Skin epidermis (tissue), 12 donors: Measurements from ENCODE around the gene UTP18.
"Not testable (repeated sequence)": the region's sequence is repeated elsewhere in the genome, so short reads cannot be mapped to it uniquely, and the experiment has no call there.

Experiments used
- H3K27ac ChIP-seq, 21 experiments: fragments of 200-600 bp; sonication (generic) in 11 of 21; one replicate each; pipeline ENCODE4 v1.5.0; 2020; ENCODE audit warnings: mild to moderate bottlenecking in 3 of 21, inconsistent platforms in 2 of 21, moderate library complexity in 2 of 21
- H3K4me3 ChIP-seq, 7 experiments: fragments of 200-600 bp; sonication (generic) in 2 of 7; one replicate each; pipeline ENCODE4 v1.5.0; 2020; ENCODE audit warnings: inconsistent platforms in 2 of 7, mild to moderate bottlenecking in 2 of 7, moderate library complexity in 1 of 7

UTP18 gene

GRCh38 chr17:51257150-51258081, 2.9 kb upstream of the UTP18 start:
- Histone ChIP-seq H3K4me3 (peak overlapping the region in 2 of 7 experiments; percentile 7 to 90), H3K27ac (peak overlapping the region in 10 of 21 experiments; percentile 14 to 98 (median 76))

- H3K27ac ChIP-seq = peak overlapping the region; percentile 57 to 100 (median 97)
Measured at GRCh38 chr17:51258756-51259563, 1.4 kb upstream of the UTP18 start.

DNA sequence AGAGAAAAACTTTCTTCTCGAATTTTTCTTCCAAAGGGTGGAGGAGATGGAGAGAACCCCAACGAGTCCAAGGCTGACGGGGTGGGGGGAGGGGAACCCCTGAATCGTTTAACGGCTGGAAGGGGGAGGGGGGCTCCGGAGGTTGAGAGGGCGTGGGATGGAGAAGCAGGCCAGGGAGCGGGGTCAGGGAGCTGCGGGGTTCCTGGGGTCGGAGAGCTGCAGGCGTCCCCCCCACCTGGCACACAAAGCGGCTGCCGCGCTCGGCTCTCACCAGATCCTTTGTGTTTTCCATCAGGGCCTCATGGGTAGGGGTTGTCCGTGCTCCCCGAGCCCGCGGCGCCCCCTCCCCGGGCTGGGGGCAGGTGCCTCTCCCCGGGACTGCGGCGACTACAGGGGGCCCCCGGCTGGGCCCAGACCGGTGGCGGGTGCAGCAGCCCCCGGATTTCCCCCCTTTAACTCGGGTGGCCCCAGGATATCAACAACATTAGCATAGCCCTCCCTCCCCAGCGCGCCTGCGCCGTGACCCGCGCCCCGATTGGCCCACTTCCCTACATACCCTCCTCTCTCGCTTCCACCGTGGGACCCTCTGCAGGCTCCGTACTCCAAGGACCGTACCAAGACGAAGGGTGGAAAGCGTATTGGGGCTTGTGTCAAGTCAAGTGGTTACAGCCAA, 646 bp upstream of the UTP18 start, which contains the start of gene MBTD1:
MBTD1 (minus strand) TSS at position 486 of the 673 bp plus-strand sequence. CDS start 34,888 bp downstream, outside the sequence.
- peak within 1 kb of the TSS; percentile 69 to 99 (median 91) for H3K4me3 ChIP-seq
- H3K27ac ChIP-seq = peak within 1 kb of the TSS; percentile 88 to 100 (median 97)

More at GRCh38 chr17:51258756-51259563, 1.4 kb upstream of the UTP18 start:
- peak overlapping the region; percentile 69 to 99 (median 91) for H3K4me3 ChIP-seq

DNA sequence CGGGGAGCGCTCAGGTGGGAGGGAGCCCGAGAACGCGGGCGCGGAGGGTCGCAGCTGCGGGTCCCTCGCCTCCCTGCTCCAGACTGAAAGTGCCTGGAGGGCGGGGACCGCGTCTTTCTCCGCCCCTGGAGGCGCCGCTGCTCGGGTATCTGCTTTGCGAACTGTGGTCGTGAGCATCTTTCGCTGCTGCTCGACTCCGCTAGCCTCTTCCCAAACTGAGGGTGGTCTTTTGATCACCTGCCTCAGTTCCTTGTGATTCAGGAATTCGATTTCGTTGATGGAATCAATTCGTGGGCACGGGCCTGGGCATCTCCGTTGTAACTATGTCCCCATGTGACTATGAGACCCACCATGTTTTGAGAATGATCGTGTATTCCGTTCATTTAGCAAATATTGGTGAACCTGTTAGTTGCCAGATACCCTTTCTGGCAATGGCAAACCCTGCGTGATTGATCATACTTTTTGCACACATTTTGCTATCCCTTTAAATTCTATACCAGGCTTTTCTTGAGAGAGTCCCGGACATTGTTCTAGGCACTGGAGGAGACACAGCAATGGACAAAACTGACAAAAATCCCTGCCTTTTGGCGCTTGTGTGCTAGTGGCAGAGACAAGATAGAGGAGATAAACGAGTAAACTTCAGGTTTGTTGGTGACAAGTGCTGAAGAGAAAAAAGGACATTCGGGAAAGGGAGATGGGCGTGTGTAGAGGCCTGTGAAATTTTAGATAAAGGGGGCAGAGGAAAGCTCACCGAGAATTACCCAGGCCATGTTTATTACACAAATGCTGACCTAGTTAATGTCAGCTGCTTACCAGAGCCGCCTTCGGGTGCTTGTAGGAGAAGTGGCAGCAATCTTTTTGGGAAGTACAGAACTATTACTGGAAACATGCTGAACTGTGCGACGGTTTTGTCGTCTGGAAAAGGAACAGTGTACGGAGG, 948 bp downstream of the UTP18 start:
- Histone ChIP-seq H3K27ac (peak overlapping the region; percentile 88 to 100 (median 97)), H3K4me3 (peak overlapping the region; percentile 69 to 99 (median 91))

DNA sequence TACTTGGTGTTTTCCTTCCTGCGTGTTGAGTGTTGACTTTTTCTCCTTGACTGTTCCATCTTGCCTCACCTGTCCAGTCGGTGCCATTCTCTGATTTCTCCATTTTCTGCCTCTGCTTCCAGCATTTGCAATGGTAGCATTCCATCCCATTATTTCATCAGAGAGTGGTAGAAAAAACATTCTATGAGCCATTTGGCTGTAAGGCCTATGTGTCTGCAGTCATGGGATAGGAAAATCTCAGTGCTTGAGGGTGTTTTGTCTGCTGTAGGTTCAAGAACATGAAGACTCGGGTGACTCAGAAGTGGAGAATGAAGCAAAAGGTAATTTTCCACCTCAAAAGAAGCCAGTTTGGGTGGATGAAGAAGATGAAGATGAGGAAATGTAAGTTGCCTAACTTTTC, 2.7 kb downstream of the UTP18 start:
- no peak overlapping the region for H3K4me3 ChIP-seq
- H3K27ac ChIP-seq = no peak overlapping the region

DNA sequence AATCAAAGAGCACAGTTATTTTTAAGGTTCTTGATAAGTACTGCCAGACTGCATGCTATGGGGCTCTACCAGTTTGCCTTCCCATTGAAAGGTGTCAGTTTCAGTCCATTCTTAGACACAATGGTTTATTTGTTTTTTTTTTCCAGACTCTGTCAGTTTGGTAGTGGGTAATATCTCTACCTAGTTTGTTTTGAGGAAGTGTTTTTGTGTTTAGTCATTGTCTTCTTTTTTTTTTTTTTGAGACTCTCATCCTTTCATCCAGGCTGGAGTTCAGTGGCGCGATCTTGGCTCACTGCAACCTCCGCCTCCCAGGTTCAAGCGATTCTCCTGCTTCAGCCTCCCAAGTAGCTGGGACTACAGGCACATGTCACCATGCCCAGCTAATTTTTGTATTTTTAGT, 4.1 kb downstream of the UTP18 start:
- not testable (repeated sequence) for H3K4me3 ChIP-seq, H3K27ac ChIP-seq

DNA sequence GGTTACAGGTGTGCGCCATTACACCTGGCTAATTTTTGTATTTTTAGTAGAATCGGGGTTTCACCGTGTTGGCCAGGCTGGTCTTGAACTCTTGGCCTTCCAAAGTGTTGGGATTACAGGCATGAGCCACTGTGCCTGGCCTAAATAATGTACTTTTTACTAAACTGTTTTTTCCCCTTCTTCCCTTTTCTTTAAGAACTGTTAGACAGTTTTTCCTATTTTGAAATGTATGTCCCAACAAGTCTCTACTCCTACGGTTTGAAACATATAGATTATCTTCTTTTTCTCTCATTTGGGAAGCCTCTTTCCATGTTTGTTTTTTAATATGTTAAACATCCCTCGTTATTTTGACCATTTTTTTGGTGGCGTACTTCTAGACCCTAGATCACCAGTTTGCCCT, 9.6 kb downstream of the UTP18 start:
- H3K4me3 ChIP-seq = no peak overlapping the region
- H3K27ac ChIP-seq = no peak overlapping the region

DNA sequence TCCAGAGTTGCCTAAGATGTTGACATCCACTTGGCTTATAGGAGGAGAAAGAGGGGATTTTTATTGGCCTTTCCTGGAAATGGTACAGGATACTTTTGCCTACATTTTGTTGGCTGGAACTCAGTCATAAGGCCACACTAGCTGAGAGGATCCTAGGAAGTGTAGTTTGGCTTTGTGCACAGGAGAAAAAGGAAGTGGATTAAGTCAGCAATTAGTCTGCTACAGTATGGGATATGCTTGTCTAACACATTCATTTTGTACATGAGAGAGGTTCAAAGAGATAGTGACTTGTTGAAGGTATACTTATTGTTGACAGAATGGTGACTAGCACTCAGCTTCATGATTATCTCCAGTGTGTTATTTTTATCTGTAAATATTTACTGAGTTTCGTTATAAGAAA, 10.3 kb downstream of the UTP18 start:
- H3K27ac ChIP-seq = no peak overlapping the region
- no peak overlapping the region for H3K4me3 ChIP-seq

GRCh38 chr17:51272812-51273211, 12.5 kb downstream of the UTP18 start:
- Histone ChIP-seq H3K27ac (no peak overlapping the region), H3K4me3 (no peak overlapping the region)

- Histone ChIP-seq H3K4me3 (no peak overlapping the region), H3K27ac (no peak overlapping the region)
Measured at GRCh38 chr17:51275381-51275780, 15.0 kb downstream of the UTP18 start.

DNA sequence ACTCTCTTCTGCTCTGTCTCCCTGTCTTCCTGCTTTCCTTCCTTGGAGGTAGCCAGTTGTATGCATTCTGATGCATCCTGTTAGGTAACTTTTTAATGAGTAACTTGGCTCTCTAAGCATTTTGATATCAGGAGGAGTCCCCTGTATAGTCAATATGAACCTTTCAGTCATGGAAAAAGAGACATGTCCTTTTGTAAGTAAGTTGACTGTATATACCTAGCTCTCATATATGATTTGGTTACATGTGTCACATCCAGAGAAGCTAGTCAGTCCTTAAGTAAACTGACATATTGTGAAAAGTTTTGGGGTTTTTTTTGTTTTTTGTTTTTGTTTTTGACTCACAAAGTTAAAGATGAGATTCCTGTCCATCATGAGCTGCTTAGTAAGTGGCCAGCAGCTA, 18.8 kb downstream of the UTP18 start:
- Histone ChIP-seq H3K27ac (no peak overlapping the region), H3K4me3 (no peak overlapping the region)

GRCh38 chr17:51287412-51287811, 27.1 kb downstream of the UTP18 start:
- no peak overlapping the region for H3K4me3 ChIP-seq
- H3K27ac ChIP-seq = no peak overlapping the region

DNA sequence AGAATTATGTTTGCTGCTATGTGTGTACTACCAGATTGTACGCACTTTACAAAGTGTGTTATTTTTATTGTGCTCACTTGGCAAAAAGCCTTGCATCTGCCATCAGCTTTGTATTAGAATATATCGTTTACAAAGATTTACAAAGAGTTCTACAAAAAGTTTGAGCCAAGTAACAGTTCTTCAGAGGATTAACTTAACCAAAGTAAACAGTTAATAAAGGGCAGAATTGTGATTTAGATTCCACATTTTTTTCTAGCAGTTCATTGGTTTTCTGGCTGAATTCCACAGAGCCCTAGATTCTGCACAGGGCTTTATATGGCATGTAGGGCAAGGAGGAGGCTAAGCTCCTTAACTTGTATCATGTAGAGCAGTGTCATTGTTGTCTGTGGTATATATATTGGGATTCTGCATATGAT, 29.4 kb downstream of the UTP18 start:
- H3K27ac ChIP-seq = no peak overlapping the region
- H3K4me3 ChIP-seq = no peak overlapping the region

DNA sequence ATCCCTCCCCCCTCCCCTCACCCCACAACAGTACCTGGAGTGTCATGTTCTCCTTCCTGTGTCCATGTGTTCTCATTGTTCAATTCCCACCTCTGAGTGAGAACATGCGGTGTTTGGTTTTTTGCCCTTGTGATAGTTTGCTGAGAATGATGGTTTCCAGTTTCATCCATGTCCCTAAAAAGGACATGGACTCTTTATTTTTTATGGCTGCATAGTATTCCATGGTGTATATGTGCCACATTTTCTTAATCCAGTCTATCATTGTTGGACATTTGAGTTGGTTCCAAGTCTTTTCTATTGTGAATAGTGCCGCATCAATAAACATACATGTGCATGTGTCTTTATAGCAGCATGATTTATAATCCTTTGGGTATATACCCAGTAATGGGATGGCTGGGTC, 34.0 kb downstream of the UTP18 start:
- not testable (repeated sequence) for H3K27ac ChIP-seq, H3K4me3 ChIP-seq

- H3K27ac ChIP-seq = no peak overlapping the region
- H3K4me3 ChIP-seq = no peak overlapping the region
Measured at GRCh38 chr17:51298508-51299371, 38.4 kb downstream of the UTP18 start.

DNA sequence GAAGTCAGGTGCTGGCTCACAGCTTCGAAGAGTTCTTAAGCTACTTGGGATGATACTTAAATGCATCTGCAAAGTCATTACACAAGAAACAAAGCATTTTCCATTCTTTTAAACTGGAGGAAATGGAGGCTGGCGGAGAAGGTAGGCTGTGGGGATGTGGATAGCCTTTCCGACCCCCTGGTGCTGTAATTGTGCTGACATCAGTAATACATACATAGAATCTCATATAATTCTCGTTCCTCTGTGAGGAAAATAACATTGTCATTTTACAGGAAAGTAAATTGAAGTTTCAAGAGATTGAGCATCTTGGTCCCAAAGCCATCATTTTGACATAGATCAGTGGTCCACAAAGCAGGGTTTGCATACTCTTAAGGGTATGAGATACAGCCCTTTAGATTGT, 39.5 kb downstream of the UTP18 start:
- no peak overlapping the region for H3K27ac ChIP-seq
- H3K4me3 ChIP-seq = no peak overlapping the region

DNA sequence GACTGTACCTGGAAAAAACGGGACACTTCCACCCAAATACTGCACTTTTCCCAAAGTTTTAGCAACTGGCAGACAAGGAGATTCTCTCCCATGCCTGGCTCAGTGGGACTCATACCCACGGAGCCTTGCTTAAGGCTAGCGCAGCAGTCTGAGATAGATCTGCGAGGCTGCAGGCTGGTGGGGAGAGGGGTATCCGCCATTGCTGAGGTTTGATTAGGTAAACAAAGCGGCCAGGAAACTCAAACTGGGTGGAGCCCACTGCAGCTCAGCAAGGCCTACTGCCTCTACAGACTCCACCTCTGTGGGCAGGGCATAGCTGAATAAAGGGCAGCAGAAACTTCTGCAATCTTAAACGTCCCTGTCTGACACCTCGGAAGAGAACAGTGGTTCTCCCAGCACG, 44.8 kb downstream of the UTP18 start:
- Histone ChIP-seq H3K4me3 (no peak overlapping the region), H3K27ac (no peak overlapping the region)

DNA sequence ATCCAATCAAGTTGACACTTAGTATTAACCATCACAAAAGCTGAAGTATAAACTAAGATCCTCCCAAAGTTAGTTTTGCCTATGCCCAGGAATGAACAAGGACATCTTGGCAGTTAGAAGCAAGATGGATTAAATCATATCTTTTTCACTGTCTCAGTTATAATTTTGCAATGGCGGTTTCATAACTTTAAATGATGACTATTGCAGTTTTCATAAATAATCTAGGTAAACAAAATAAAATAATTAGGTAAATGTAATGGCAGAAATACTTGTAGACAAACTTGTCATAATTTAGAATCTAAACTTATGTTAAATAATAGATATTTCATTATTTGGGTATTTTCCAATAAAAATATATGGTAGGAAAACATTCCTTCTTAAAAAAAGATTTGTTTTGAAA, 51.7 kb downstream of the UTP18 start:
- not testable (repeated sequence) for H3K4me3 ChIP-seq, H3K27ac ChIP-seq
